Psoas muscle (tissue), 8 donors: ENCODE data around the gene ACVR1. TPM values are rescaled to one million over a fixed set of nuclear protein-coding genes. Genes with fewer than 3 reads are reported as not detected.

Source experiments
- ATAC-seq, 4 donors: fragments of 200-7000 bp; cut with Tn5 transposase; one replicate each; pipeline ENCODE4 v1.9.1; 2020; ENCODE audit warnings: moderate library complexity in 3 of 4, mild to moderate bottlenecking in 2 of 4
- DNase-seq, 2 donors: peaks; one replicate each; pipeline ENCODE4 v3.0.0-alpha.2; 2020
- H3K27ac ChIP-seq: fragments of 200-600 bp; one replicate; pipeline ENCODE4 v1.8.0; 2022
- H3K27me3 ChIP-seq, 3 donors: fragments of 200-600 bp in 1 of 3; one replicate each; pipeline versions ENCODE4 v1.6.1 to v1.8.0; 2013 to 2022; ENCODE audit warnings: low read length in 2 of 3, mild to moderate bottlenecking in 2 of 3, moderate library complexity in 1 of 3; ENCODE audit not compliant: insufficient read depth in 3 of 3
- H3K36me3 ChIP-seq, 2 donors: fragments of 200-600 bp in 1 of 2; one replicate each; pipeline versions ENCODE4 v1.6.1 to v1.8.0; 2013 to 2022; ENCODE audit warnings: low read depth in 1 of 2, mild to moderate bottlenecking in 1 of 2, moderate library complexity in 1 of 2; ENCODE audit not compliant: insufficient read depth in 1 of 2
- H3K4me1 ChIP-seq: fragments of 200-600 bp; one replicate; pipeline ENCODE4 v1.8.0; 2022
- H3K4me3 ChIP-seq: fragments of 200-600 bp; one replicate; pipeline ENCODE4 v1.8.0; 2022; ENCODE audit warnings: mild to moderate bottlenecking
- H3K9me3 ChIP-seq: fragments of 200-600 bp; one replicate; pipeline ENCODE4 v1.8.0; 2022
- WGBS, 3 donors: extraction: QIAGEN DNeasy Blood & Tissue Kit; methylation state at CpG; one replicate each; pipeline versions ENCODE4 v1.1.6 to v1.1.7; 2013; 5-methylcytosine and 5-hydroxymethylcytosine counted together
- intact Hi-C, 2 donors: fragments of 100-400 bp; cut with DNase I; formaldehyde crosslinking; loops; one replicate each; pipeline versions ENCODE4 v1.11.0 to v1.14.2; 2022
- polyA plus RNA-seq, 3 donors: library from polyadenylated mRNA; stranded (reverse); fragments of 200-250 nt; gene quantifications; one replicate each; pipeline ENCODE4 v1.2.3, GENCODE V29; 2013
- total RNA-seq, 4 donors: library from RNA; stranded (reverse); fragmentation: NEBNext Ultra II Directional in 2 of 4; extraction: Animal tissue kit (Norgen Biotek cat#: 25700) in 2 of 4; gene quantifications; one replicate each; pipeline versions ENCODE4 v1.2.1 to v1.2.4, GENCODE V29; 2021 to 2023
- TF ChIP-seq, protein P1 (sequence below): fragments of 200-600 bp; IDR thresholded peaks from one replicate; pipeline ENCODE4 v1.8.0; 2022; ENCODE audit warnings: antibody characterized with exemption
- donor health status: healthy with polysubstance abuse.
- donor health status: DM: no; HTN: no; CAD: no; lungs with moderate emphysema.
- donor health status: Bipolar disorder and iron deficiency.
- donor health status: healthy.
- donor health status: DM: yes; HTN: yes; CAD: no.
- donor health status: DM: no; HTN: no; CAD: no.
- donor health status: DM: no; HTN: no; CAD: no.
- donor health status: DM: yes; HTN: yes; CAD: no.

The ACVR1 gene
- total and polyA plus RNA-seq, 7 donors: 9.5 to 28.0 (median 24.1) TPM

DNA sequence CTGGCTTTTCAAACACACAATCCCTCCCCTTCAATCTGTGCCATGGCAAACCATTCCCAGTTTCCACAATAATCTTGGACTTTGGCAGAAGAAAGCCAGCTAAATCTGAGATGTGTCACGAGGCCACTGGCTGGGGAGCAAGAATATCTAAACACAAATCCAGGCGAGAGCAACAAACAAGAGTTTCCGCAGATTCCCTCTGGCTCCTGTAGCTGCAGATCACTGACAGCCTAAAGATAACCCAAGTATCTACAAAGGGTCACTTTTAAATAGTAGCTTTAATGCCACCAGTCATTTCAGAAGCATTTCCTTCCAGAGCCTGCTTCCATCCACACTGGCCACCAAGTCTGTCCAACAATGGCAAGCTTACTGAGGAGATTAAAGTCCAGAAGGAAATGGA lies 86.9 kb downstream of the ACVR1 start:
- Histone ChIP-seq H3K4me1 (peaks cover 91% of the 10 kb centered on the region), H3K4me3 (peak overlapping the region; percentile 29), H3K27ac (peak overlapping the region; percentile 92), H3K27me3 (no peaks in the 10 kb centered on the region), H3K36me3 (no peaks in the 10 kb centered on the region), H3K9me3 (no peaks in the 10 kb centered on the region)
- TF ChIP-seq, protein P1, sequence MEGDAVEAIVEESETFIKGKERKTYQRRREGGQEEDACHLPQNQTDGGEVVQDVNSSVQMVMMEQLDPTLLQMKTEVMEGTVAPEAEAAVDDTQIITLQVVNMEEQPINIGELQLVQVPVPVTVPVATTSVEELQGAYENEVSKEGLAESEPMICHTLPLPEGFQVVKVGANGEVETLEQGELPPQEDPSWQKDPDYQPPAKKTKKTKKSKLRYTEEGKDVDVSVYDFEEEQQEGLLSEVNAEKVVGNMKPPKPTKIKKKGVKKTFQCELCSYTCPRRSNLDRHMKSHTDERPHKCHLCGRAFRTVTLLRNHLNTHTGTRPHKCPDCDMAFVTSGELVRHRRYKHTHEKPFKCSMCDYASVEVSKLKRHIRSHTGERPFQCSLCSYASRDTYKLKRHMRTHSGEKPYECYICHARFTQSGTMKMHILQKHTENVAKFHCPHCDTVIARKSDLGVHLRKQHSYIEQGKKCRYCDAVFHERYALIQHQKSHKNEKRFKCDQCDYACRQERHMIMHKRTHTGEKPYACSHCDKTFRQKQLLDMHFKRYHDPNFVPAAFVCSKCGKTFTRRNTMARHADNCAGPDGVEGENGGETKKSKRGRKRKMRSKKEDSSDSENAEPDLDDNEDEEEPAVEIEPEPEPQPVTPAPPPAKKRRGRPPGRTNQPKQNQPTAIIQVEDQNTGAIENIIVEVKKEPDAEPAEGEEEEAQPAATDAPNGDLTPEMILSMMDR: no peak
- peak in 1 of 4 donors; percentile 16 for ATAC-seq
- WGBS, 3 donors: 9 to 15% (median 14%) methylated on average over 3 of the region's 3 CpGs
- intact Hi-C loops: loop anchor here in 1 of 2 donors (5.0 kb wide), 1 partner anchor 53 kb away; no protein-coding TSS in a partner anchor
- no peak for DNase-seq

DNA sequence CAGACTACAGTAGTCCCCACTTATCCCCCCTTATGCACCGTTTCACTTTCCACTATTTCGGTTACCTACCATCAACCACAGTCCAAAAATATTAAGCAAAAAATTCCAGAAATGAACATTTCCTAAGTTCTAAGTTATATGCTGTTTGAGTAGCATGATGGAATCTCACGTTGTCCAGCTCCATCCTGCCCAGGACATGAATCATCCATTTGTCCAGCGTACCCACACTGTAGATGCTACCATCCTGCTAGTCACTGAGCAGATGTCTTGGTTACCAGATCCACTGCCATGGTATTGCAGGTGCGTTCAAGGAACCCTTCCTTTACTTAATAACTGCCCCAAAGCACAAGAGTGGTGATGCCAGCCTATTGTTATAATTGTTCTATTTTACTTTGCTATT lies 87.9 kb downstream of the ACVR1 start:
- H3K4me1 ChIP-seq: peaks cover 97% of the 10 kb centered on the region
- WGBS, 3 donors: 86 to 94% (median 88%) methylated on average over 5 of the region's 5 CpGs
- intact Hi-C loops: loop anchor here in 1 of 2 donors (5.0 kb wide), 1 partner anchor 54 kb away; no protein-coding TSS in a partner anchor

DNA sequence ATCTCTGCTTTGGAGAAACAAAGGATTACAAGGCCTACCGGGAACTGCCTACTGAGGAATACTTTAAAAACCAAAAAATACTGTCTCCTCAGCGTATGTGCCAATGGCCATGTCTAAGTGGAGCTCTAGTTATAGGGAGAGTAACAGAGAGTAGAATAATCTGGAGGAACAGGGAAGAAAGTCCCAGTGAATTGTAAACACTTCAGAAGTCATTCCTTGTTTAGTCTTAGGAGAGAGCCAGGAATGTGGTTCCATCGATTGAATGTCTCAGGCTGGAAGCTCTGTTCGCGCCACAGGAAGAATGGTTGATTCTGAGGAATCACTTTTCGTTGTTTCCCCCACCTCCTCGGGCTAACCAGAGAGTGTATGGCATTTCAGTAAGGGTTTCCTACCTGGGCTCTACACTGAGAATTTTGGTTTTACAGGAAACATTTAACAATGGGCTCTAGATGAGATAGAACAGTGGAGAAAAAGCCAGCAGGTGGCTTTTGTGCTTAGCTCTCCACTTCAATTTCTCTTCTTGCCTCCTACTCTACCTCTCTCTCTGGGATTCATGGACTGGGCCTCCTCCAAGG lies 88.7 kb downstream of the ACVR1 start:
- Histone ChIP-seq H3K4me1 (peaks cover 97% of the 10 kb centered on the region), H3K27me3 (no peaks in the 10 kb centered on the region), H3K4me3 (no peak overlapping the region), H3K36me3 (no peaks in the 10 kb centered on the region), H3K9me3 (no peaks in the 10 kb centered on the region), H3K27ac (peak overlapping the region; percentile 92)
- no peak for DNase-seq
- intact Hi-C loops: loop anchor here in 1 of 2 donors (5.0 kb wide), 1 partner anchor 55 kb away; no protein-coding TSS in a partner anchor
- TF ChIP-seq, protein P1: no peak
- 70 to 75% (median 72%) methylated on average over 7 of the region's 7 CpGs for WGBS, 3 donors
- no peak for ATAC-seq

More for the DNA sequence above, 87.9 kb downstream of the ACVR1 start:
- Histone ChIP-seq H3K9me3 (no peaks in the 10 kb centered on the region), H3K27ac (peak overlapping the region; percentile 92), H3K36me3 (no peaks in the 10 kb centered on the region), H3K27me3 (no peaks in the 10 kb centered on the region), H3K4me3 (no peak overlapping the region)
- DNase-seq (no peak), ATAC-seq (no peak)
- TF ChIP-seq, protein P1: no peak

DNA sequence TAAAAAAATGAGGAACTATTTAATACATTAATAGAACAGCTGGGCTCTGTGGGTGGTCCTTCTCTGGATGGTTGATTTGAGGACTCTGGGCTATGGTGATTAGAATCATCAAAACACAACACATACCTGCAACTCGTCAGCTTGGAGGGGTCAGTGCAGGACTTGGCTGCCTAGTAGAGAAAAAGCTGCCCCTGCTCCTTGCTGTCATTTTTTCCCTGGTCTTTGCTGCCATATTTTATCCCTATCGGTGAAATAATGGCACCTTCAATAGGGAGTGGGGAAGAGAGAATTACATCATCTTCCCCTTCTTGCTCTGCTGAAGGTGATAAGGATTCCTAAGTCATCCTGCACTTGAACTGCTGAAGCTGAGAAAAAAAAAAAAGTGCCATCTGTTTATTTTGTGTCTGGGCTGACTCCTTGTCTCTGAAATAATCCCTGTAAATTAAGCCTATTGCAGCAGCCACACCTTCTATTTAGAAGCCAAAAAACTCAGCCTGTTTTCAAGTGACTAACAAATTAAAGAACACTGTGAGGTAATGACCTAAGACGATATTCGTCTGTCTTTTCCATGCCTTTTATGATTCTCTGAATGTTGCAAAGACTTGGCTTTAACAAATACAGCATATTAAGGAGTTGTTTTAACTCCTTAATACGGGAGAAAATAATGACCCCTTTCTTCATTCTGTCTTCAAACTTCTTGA lies 89.3 kb downstream of the ACVR1 start:
- ATAC-seq (no peak), DNase-seq (no peak)
- no peaks in the 10 kb centered on the region for H3K36me3 ChIP-seq
- peaks cover 96% of the 10 kb centered on the region for H3K4me1 ChIP-seq
- H3K4me3 ChIP-seq: no peak overlapping the region
- WGBS, 3 donors: 44 to 79% (median 49%) methylated on average over 5 of the region's 5 CpGs
- H3K9me3 ChIP-seq: no peaks in the 10 kb centered on the region
- intact Hi-C loops: loop anchor here in 1 of 2 donors (5.0 kb wide), 1 partner anchor 55 kb away; no protein-coding TSS in a partner anchor
- TF ChIP-seq, protein P1: no peak
- H3K27ac ChIP-seq: peak overlapping the region; percentile 92
- H3K27me3 ChIP-seq: no peaks in the 10 kb centered on the region
